PC-3 (cell line): ENCODE measurements around the gene CFAP161. TPM values are rescaled to one million over a fixed set of nuclear protein-coding genes. Genes with fewer than 3 reads are reported as not detected.

Experiments used
- ATAC-seq: fragments of 200-7000 bp; cut with Tn5 transposase; 2 replicates; pipeline ENCODE4 v1.9.1; 2020; ENCODE audit warnings: mild to moderate bottlenecking, moderate library complexity
- BruUV-seq: library from RNA; stranded (reverse); fragments of 400-500 nt; replicated peaks from 2 replicates; lab custom pipeline; 2021; lab: Mats Ljungman, UMichigan
- CTCF ChIA-PET: fragments of 300-600 bp; sonication (Branson Sonifier 250); formaldehyde crosslinking; loops from one replicate; lab custom pipeline; 2022; ENCODE audit warnings: antibody characterized with exemption; lab: Charles Lee
- POLR2A ChIA-PET: fragments of 300-600 bp; sonication (Branson Sonifier 250); formaldehyde crosslinking; loops from one replicate; lab custom pipeline; 2022; ENCODE audit warnings: antibody characterized with exemption; ENCODE audit not compliant: unreplicated experiment; lab: Charles Lee
- DNase-seq: peaks from one replicate; pipeline ENCODE4 v3.0.0-alpha.2; 2015
- H2AFZ ChIP-seq: fragments of 300-600 bp; sonication (generic); 2 replicates; pipeline ENCODE4 v1.6.0; 2016; ENCODE audit warnings: antibody characterized with exemption, low read length
- H3F3A ChIP-seq: fragments of 300-600 bp; sonication (generic); one replicate; pipeline ENCODE4 v1.6.0; 2017; ENCODE audit warnings: antibody characterized with exemption, low read length, control low read depth, mild to moderate bottlenecking; ENCODE audit not compliant: unreplicated experiment
- H3K27ac ChIP-seq: fragments of 300-600 bp; sonication (generic); 2 replicates; pipeline ENCODE4 v1.5.1; 2016; ENCODE audit warnings: mild to moderate bottlenecking, low read length
- H3K27me3 ChIP-seq: fragments of 300-600 bp; sonication (generic); 2 replicates; pipeline ENCODE4 v1.6.1; 2016; ENCODE audit warnings: low read length, mixed read lengths
- H3K36me3 ChIP-seq: fragments of 300-600 bp; sonication (generic); 2 replicates; pipeline ENCODE4 v1.6.1; 2016; ENCODE audit warnings: low read depth, mixed run types, low read length, mixed read lengths
- H3K4me1 ChIP-seq: fragments of 300-600 bp; sonication (generic); 2 replicates; pipeline ENCODE4 v1.5.1; 2016; ENCODE audit warnings: low read length; ENCODE audit not compliant: insufficient read depth
- H3K4me2 ChIP-seq: fragments of 300-600 bp; sonication (generic); 2 replicates; pipeline ENCODE4 v1.6.0; 2016; ENCODE audit warnings: low read length
- H3K4me3 ChIP-seq: fragments of 300-600 bp; sonication (generic); 2 replicates; pipeline ENCODE4 v1.5.1; 2016; ENCODE audit warnings: mild to moderate bottlenecking, low read length, mixed read lengths
- H3K79me2 ChIP-seq: fragments of 300-600 bp; sonication (generic); 2 replicates; pipeline ENCODE4 v1.6.1; 2017; ENCODE audit warnings: low read length, mixed read lengths
- H3K9ac ChIP-seq: fragments of 300-600 bp; sonication (generic); 2 replicates; pipeline ENCODE4 v1.6.0; 2016; ENCODE audit warnings: mild to moderate bottlenecking, low read length
- H3K9me2 ChIP-seq: fragments of 300-600 bp; sonication (generic); replicated peaks from 2 replicates; pipeline ENCODE4 v1.6.1; 2016; ENCODE audit warnings: mixed run types, low read length, mixed read lengths
- H3K9me3 ChIP-seq: fragments of 300-600 bp; sonication (generic); 2 replicates; pipeline ENCODE4 v1.6.1; 2016; ENCODE audit warnings: low read length, mixed read lengths
- H4K20me1 ChIP-seq: fragments of 300-600 bp; sonication (generic); 2 replicates; pipeline ENCODE4 v1.6.1; 2016; ENCODE audit warnings: low read length, mixed read lengths
- EZH2 ChIP-seq: fragments of 300-600 bp; sonication (generic); IDR thresholded peaks from one replicate; pipeline ENCODE4 v1.6.1; 2017; ENCODE audit warnings: antibody characterized with exemption, mild to moderate bottlenecking, low read length; ENCODE audit not compliant: unreplicated experiment
- EZH2phosphoT487 ChIP-seq: fragments of 300-600 bp; sonication (generic); IDR thresholded peaks from 2 replicates; pipeline ENCODE4 v1.6.1; 2018; ENCODE audit warnings: mild to moderate bottlenecking, antibody characterized with exemption, low read length, borderline replicate concordance
- intact Hi-C: fragments of 100-400 bp; cut with micrococcal nuclease; formaldehyde crosslinking; loops from 2 replicates; pipeline ENCODE4 v1.9.0; 2023
- total RNA-seq: library from RNA; depleted of rRNA; stranded (reverse); fragments of >200 nt; gene quantifications from 2 replicates; pipeline ENCODE4 v1.2.3, GENCODE V29; 2014
- TF ChIP-seq, protein P1 (sequence below): fragments of 300-600 bp; sonication (generic); conservative IDR thresholded peaks from 2 replicates; pipeline ENCODE4 v1.5.1; 2017; ENCODE audit warnings: antibody characterized with exemption, low read depth, mild to moderate bottlenecking, low read length

The CFAP161 gene
- total RNA-seq, 1 experiment from 2014 or later, result 0.55 TPM

DNA sequence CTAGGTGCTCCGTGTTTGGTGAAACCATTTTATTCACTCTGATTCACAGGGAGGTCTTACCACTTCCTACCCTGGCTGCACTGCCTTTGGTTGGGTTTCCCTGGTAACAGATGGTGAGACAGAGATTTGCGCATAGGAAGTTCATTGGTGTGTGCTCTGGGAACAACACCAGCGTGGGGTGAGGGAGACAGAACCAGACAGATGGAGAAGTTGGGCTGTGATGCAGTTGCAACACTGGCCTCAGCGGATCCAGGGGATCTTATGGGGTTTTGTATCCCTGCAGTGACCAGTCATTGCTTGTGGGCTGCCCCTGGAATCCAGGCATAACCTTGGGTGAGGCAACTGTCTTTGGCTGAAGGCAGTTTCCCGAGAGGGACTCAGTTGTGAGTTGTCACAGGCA lies 50.1 kb downstream of the CFAP161 start:
- no peak for ATAC-seq
- Histone ChIP-seq H3K4me1 (no peaks in the 10 kb centered on the region), H3K27me3 (peaks cover 58% of the 10 kb centered on the region), H3K9me2 (no peaks in the 10 kb centered on the region), H3K4me2 (no peak overlapping the region), H3K9me3 (no peaks in the 10 kb centered on the region), H3F3A (no peaks in the 10 kb centered on the region), H3K9ac (no peak overlapping the region), H4K20me1 (no peaks in the 10 kb centered on the region), H2AFZ (no peak overlapping the region), H3K4me3 (no peak overlapping the region), H3K27ac (no peak overlapping the region), H3K36me3 (no peaks in the 10 kb centered on the region), H3K79me2 (no peaks in the 10 kb centered on the region)
- DNase-seq, result no peak
- intact Hi-C loops, result no loop called here
- TF ChIP-seq EZH2 (no peak), EZH2phosphoT487 (no peak)
- TF ChIP-seq, protein P1, sequence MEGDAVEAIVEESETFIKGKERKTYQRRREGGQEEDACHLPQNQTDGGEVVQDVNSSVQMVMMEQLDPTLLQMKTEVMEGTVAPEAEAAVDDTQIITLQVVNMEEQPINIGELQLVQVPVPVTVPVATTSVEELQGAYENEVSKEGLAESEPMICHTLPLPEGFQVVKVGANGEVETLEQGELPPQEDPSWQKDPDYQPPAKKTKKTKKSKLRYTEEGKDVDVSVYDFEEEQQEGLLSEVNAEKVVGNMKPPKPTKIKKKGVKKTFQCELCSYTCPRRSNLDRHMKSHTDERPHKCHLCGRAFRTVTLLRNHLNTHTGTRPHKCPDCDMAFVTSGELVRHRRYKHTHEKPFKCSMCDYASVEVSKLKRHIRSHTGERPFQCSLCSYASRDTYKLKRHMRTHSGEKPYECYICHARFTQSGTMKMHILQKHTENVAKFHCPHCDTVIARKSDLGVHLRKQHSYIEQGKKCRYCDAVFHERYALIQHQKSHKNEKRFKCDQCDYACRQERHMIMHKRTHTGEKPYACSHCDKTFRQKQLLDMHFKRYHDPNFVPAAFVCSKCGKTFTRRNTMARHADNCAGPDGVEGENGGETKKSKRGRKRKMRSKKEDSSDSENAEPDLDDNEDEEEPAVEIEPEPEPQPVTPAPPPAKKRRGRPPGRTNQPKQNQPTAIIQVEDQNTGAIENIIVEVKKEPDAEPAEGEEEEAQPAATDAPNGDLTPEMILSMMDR, result no peak
- POLR2A ChIA-PET, result no interaction called here
- CTCF ChIA-PET, result no interaction called here
- no TSS peak for BruUV-seq

GRCh38 chr15:81185631-81186295 lies 51.7 kb downstream of the CFAP161 start:
- H3K9ac ChIP-seq, result no peak overlapping the region
- no peak overlapping the region for H2AFZ ChIP-seq
- no peaks in the 10 kb centered on the region for H4K20me1 ChIP-seq
- no peak overlapping the region for H3K4me3 ChIP-seq
- POLR2A ChIA-PET, result no interaction called here
- DNase-seq (no peak), ATAC-seq (no peak)
- H3K9me3 ChIP-seq, result no peaks in the 10 kb centered on the region
- H3K27me3 ChIP-seq, result peaks cover 65% of the 10 kb centered on the region
- H3K36me3 ChIP-seq, result no peaks in the 10 kb centered on the region
- CTCF ChIA-PET, result no interaction called here
- TF ChIP-seq EZH2 (no peak), EZH2phosphoT487 (no peak)
- TF ChIP-seq, protein P1, result no peak
- BruUV-seq, result no TSS peak
- no peaks in the 10 kb centered on the region for H3K79me2 ChIP-seq
- H3K4me2 ChIP-seq, result no peak overlapping the region
- no peaks in the 10 kb centered on the region for H3K9me2 ChIP-seq
- intact Hi-C loops, result no loop called here
- no peaks in the 10 kb centered on the region for H3F3A ChIP-seq
- no peaks in the 10 kb centered on the region for H3K4me1 ChIP-seq
- H3K27ac ChIP-seq, result no peak overlapping the region

- Histone ChIP-seq H3K27ac (no peak overlapping the region), H3K4me3 (no peak overlapping the region), H3K4me2 (no peak overlapping the region), H3K9me3 (no peaks in the 10 kb centered on the region), H3K9ac (no peak overlapping the region), H3K4me1 (no peaks in the 10 kb centered on the region), H3K9me2 (no peaks in the 10 kb centered on the region), H3K36me3 (no peaks in the 10 kb centered on the region), H3K79me2 (no peaks in the 10 kb centered on the region), H3F3A (no peaks in the 10 kb centered on the region), H3K27me3 (peaks cover 68% of the 10 kb centered on the region), H4K20me1 (no peaks in the 10 kb centered on the region), H2AFZ (no peak overlapping the region)
- ChIA-PET POLR2A (no interaction called here), CTCF (interaction anchor here (0.6 kb wide), 1 partner anchor 283 kb away, joined by 3 read pairs; no protein-coding TSS in a partner anchor)
- DNase-seq (no peak), ATAC-seq (no peak)
- intact Hi-C loops, result no loop called here
- TF ChIP-seq EZH2 (no peak), EZH2phosphoT487 (no peak)
- TF ChIP-seq, protein P1, result no peak
- no TSS peak for BruUV-seq
Measured at GRCh38 chr15:81188354-81188753, 54.3 kb downstream of the CFAP161 start.
